ENCODE measurements around the gene ADGRF4. TPM values are rescaled to one million over a fixed set of nuclear protein-coding genes. Genes with fewer than 3 reads are reported as not detected.

Gene ADGRF4
- total RNA-seq, 1 donor from 2014 or later: 1.2 TPM

GRCh38 chr6:47680051-47680450 is 18.3 kb upstream of the ADGRF4 start:
- H3K36me3 Mint-ChIP-seq (ENCODE audit: low read depth, unreplicated experiment): peaks cover 3% of the 10 kb centered on the region
- no peak for FAIRE-seq
- no peaks in the 10 kb centered on the region for H3K4me1 ChIP-seq (ENCODE audit: insufficient read depth, low read length)

GRCh38 chr6:47680724-47681123 is 17.7 kb upstream of the ADGRF4 start:
- Mint-ChIP-seq H3K4me1 (ENCODE audit: low read depth, unreplicated experiment) (no peaks in the 10 kb centered on the region), H3K27me3 (ENCODE audit: low read depth, unreplicated experiment) (no peaks in the 10 kb centered on the region), H3K36me3 (ENCODE audit: low read depth, unreplicated experiment) (peaks cover 3% of the 10 kb centered on the region), H3K27ac (ENCODE audit: unreplicated experiment) (no peak overlapping the region), H3K4me3 (ENCODE audit: unreplicated experiment) (no peak overlapping the region), H3K9me3 (ENCODE audit: unreplicated experiment) (peaks cover 1% of the 10 kb centered on the region)
- no peaks in the 10 kb centered on the region for H4K20me1 ChIP-seq (ENCODE audit: insufficient read depth, low read length)
- H3K79me2 ChIP-seq (ENCODE audit: insufficient read depth, low read length): no peaks in the 10 kb centered on the region
- no peak overlapping the region for H3K4me2 ChIP-seq (ENCODE audit: low read length)
- H3K27me3 ChIP-seq (ENCODE audit: insufficient read depth, low read length): no peaks in the 10 kb centered on the region
- no peaks in the 10 kb centered on the region for H3K36me3 ChIP-seq (ENCODE audit: insufficient read depth, low read length)
- no peaks in the 10 kb centered on the region for H3K4me1 ChIP-seq (ENCODE audit: insufficient read depth, low read length)
- H3K27ac ChIP-seq (ENCODE audit: low read depth, low read length): no peak overlapping the region
- H3K9ac ChIP-seq (ENCODE audit: low read length): no peak overlapping the region
- DNase-seq (ENCODE audit: low read depth) (no peak), FAIRE-seq (no peak)
- H3K9me3 ChIP-seq (ENCODE audit: insufficient read depth, low read depth, low read length): no peaks in the 10 kb centered on the region
- H3K4me3 ChIP-seq (ENCODE audit: insufficient read depth, low read depth, low read length): no peak overlapping the region
- TF ChIP-seq EZH2 (IDR thresholded peaks at IDR 0.05; ENCODE audit: insufficient read depth, low read length): no peak
- no peak for TF ChIP-seq CTCF (IDR thresholded peaks at IDR 0.05; ENCODE audit: insufficient read depth, low read depth, low read length)
- H2AFZ ChIP-seq (ENCODE audit: low read depth, low read length): no peak overlapping the region

More at GRCh38 chr6:47680051-47680450, 18.3 kb upstream of the ADGRF4 start:
- no peak overlapping the region for H3K27ac Mint-ChIP-seq (ENCODE audit: unreplicated experiment)
- H3K27me3 Mint-ChIP-seq (ENCODE audit: low read depth, unreplicated experiment): no peaks in the 10 kb centered on the region
- H3K4me1 Mint-ChIP-seq (ENCODE audit: low read depth, unreplicated experiment): no peaks in the 10 kb centered on the region
- Histone ChIP-seq H4K20me1 (ENCODE audit: insufficient read depth, low read length) (no peaks in the 10 kb centered on the region), H2AFZ (ENCODE audit: low read depth, low read length) (no peak overlapping the region), H3K27me3 (ENCODE audit: insufficient read depth, low read length) (no peaks in the 10 kb centered on the region), H3K9me3 (ENCODE audit: insufficient read depth, low read depth, low read length) (no peaks in the 10 kb centered on the region), H3K9ac (ENCODE audit: low read length) (no peak overlapping the region), H3K4me3 (ENCODE audit: insufficient read depth, low read depth, low read length) (no peak overlapping the region), H3K27ac (ENCODE audit: low read depth, low read length) (no peak overlapping the region), H3K4me2 (ENCODE audit: low read length) (no peak overlapping the region), H3K79me2 (ENCODE audit: insufficient read depth, low read length) (no peaks in the 10 kb centered on the region), H3K36me3 (ENCODE audit: insufficient read depth, low read length) (no peaks in the 10 kb centered on the region)
- no peak for DNase-seq (ENCODE audit: low read depth)
- H3K9me3 Mint-ChIP-seq (ENCODE audit: unreplicated experiment): peaks cover 4% of the 10 kb centered on the region
- no peak for TF ChIP-seq EZH2 (IDR thresholded peaks at IDR 0.05; ENCODE audit: insufficient read depth, low read length)
- TF ChIP-seq CTCF (IDR thresholded peaks at IDR 0.05; ENCODE audit: insufficient read depth, low read depth, low read length): no peak
- H3K4me3 Mint-ChIP-seq (ENCODE audit: unreplicated experiment): no peak overlapping the region

- Mint-ChIP-seq H3K27ac (ENCODE audit: unreplicated experiment) (no peak overlapping the region), H3K36me3 (ENCODE audit: low read depth, unreplicated experiment) (peaks cover 3% of the 10 kb centered on the region), H3K4me1 (ENCODE audit: low read depth, unreplicated experiment) (no peaks in the 10 kb centered on the region), H3K4me3 (ENCODE audit: unreplicated experiment) (no peak overlapping the region), H3K27me3 (ENCODE audit: low read depth, unreplicated experiment) (no peaks in the 10 kb centered on the region), H3K9me3 (ENCODE audit: unreplicated experiment) (peaks cover 1% of the 10 kb centered on the region)
- FAIRE-seq (no peak), DNase-seq (ENCODE audit: low read depth) (no peak)
- H3K79me2 ChIP-seq (ENCODE audit: insufficient read depth, low read length): no peaks in the 10 kb centered on the region
- no peaks in the 10 kb centered on the region for H3K4me1 ChIP-seq (ENCODE audit: insufficient read depth, low read length)
- no peaks in the 10 kb centered on the region for H4K20me1 ChIP-seq (ENCODE audit: insufficient read depth, low read length)
- H3K27me3 ChIP-seq (ENCODE audit: insufficient read depth, low read length): no peaks in the 10 kb centered on the region
- no peak overlapping the region for H2AFZ ChIP-seq (ENCODE audit: low read depth, low read length)
- no peak overlapping the region for H3K9ac ChIP-seq (ENCODE audit: low read length)
- H3K9me3 ChIP-seq (ENCODE audit: insufficient read depth, low read depth, low read length): no peaks in the 10 kb centered on the region
- H3K4me2 ChIP-seq (ENCODE audit: low read length): no peak overlapping the region
- no peaks in the 10 kb centered on the region for H3K36me3 ChIP-seq (ENCODE audit: insufficient read depth, low read length)
- H3K4me3 ChIP-seq (ENCODE audit: insufficient read depth, low read depth, low read length): no peak overlapping the region
- TF ChIP-seq CTCF (IDR thresholded peaks at IDR 0.05; ENCODE audit: insufficient read depth, low read depth, low read length): no peak
- no peak for TF ChIP-seq EZH2 (IDR thresholded peaks at IDR 0.05; ENCODE audit: insufficient read depth, low read length)
- no peak overlapping the region for H3K27ac ChIP-seq (ENCODE audit: low read depth, low read length)
Measured at GRCh38 chr6:47681201-47681990, 17.0 kb upstream of the ADGRF4 start.
